ENCODE measurements around the gene GJC2.

GRCh38 chr1:228120351-228120750 is 29.4 kb upstream of the GJC2 start:
- TF ChIP-seq CTCF (IDR thresholded peaks at IDR 0.05; ENCODE audit: borderline replicate concordance, extremely low read depth, low read length, poor library complexity, severe bottlenecking) = no peak
- no peak for TF ChIP-seq EZH2 (IDR thresholded peaks at IDR 0.05; ENCODE audit: borderline replicate concordance, low read depth, low read length, severe bottlenecking)

Data from DND-41 (cell line).